HCT116 (cell line): Measurements from ENCODE around the gene WDR19.

Experiments
- ATF3 ChIP-seq: IDR thresholded peaks from 2 replicates; pipeline ENCODE4 v1.6.1; 2012
- EGR1 ChIP-seq: IDR thresholded peaks from 2 replicates; pipeline ENCODE4 v1.6.1; 2012; ENCODE audit warnings: low read depth
- EZH2 ChIP-seq: fragments of 200-600 bp; sonication (generic); IDR thresholded peaks from 2 replicates; pipeline ENCODE4 v1.6.1; 2017; ENCODE audit warnings: antibody characterized with exemption, mixed run types
- POLR2A ChIP-seq: IDR thresholded peaks from 2 replicates; pipeline ENCODE4 v1.7.0; 2011; ENCODE audit warnings: borderline replicate concordance; ENCODE audit not compliant: insufficient read depth, insufficient read length; ENCODE audit errors: extremely low read depth
- POLR2AphosphoS5 ChIP-seq: IDR thresholded peaks from 2 replicates; pipeline ENCODE4 v1.6.1; 2011; ENCODE audit warnings: mild to moderate bottlenecking, low read depth, low read length, moderate library complexity
- TCF7L2 ChIP-seq: IDR thresholded peaks from 2 replicates; pipeline ENCODE4 v1.7.0; 2011; ENCODE audit warnings: borderline replicate concordance, inconsistent platforms; ENCODE audit not compliant: insufficient read depth, insufficient read length; ENCODE audit errors: extremely low read depth
- YY1 ChIP-seq: IDR thresholded peaks from 2 replicates; pipeline ENCODE4 v1.6.1; 2011; ENCODE audit warnings: low read length, low read depth, moderate library complexity, mild to moderate bottlenecking; ENCODE audit not compliant: insufficient replicate concordance; ENCODE audit errors: extremely low read depth
- ZFX ChIP-seq: fragments of 450-650 bp; IDR thresholded peaks from 2 replicates; pipeline ENCODE4 v1.6.1; 2017
- TF ChIP-seq, protein P1 (sequence below), 3 experiments: fragments of 200-600 bp in 1 of 3; sonication (generic) in 1 of 3; IDR thresholded peaks in 2 of 3; conservative IDR thresholded peaks in 1 of 3; 2 replicates each; pipeline ENCODE4 v1.5.1; 2012 to 2017; ENCODE audit warnings: low read depth in 2 of 3, low read length in 2 of 3, antibody characterized with exemption in 1 of 3, borderline replicate concordance in 1 of 3, control low read depth in 1 of 3, mild to moderate bottlenecking in 1 of 3, mixed read lengths in 1 of 3, mixed run types in 1 of 3, moderate library complexity in 1 of 3; ENCODE audit not compliant: insufficient read depth in 1 of 3
- TF ChIP-seq, protein P2 (sequence below): IDR thresholded peaks from 2 replicates; pipeline ENCODE4 v1.6.1; 2012; ENCODE audit warnings: low read depth

GRCh38 chr4:39331191-39331590, 148.9 kb downstream of the WDR19 start:
- TF ChIP-seq, protein P1, sequence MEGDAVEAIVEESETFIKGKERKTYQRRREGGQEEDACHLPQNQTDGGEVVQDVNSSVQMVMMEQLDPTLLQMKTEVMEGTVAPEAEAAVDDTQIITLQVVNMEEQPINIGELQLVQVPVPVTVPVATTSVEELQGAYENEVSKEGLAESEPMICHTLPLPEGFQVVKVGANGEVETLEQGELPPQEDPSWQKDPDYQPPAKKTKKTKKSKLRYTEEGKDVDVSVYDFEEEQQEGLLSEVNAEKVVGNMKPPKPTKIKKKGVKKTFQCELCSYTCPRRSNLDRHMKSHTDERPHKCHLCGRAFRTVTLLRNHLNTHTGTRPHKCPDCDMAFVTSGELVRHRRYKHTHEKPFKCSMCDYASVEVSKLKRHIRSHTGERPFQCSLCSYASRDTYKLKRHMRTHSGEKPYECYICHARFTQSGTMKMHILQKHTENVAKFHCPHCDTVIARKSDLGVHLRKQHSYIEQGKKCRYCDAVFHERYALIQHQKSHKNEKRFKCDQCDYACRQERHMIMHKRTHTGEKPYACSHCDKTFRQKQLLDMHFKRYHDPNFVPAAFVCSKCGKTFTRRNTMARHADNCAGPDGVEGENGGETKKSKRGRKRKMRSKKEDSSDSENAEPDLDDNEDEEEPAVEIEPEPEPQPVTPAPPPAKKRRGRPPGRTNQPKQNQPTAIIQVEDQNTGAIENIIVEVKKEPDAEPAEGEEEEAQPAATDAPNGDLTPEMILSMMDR (IDR thresholded peaks at IDR 0.05 in 2 of 3, conservative IDR thresholded peaks at IDR 0.05 in 1 of 3; ENCODE audit: borderline replicate concordance in 1 of 3, insufficient read depth in 1 of 3, low read depth in 2 of 3, low read length in 2 of 3) = no peak
- no peak for TF ChIP-seq POLR2A
- no peak for TF ChIP-seq EZH2
- TF ChIP-seq, protein P2, sequence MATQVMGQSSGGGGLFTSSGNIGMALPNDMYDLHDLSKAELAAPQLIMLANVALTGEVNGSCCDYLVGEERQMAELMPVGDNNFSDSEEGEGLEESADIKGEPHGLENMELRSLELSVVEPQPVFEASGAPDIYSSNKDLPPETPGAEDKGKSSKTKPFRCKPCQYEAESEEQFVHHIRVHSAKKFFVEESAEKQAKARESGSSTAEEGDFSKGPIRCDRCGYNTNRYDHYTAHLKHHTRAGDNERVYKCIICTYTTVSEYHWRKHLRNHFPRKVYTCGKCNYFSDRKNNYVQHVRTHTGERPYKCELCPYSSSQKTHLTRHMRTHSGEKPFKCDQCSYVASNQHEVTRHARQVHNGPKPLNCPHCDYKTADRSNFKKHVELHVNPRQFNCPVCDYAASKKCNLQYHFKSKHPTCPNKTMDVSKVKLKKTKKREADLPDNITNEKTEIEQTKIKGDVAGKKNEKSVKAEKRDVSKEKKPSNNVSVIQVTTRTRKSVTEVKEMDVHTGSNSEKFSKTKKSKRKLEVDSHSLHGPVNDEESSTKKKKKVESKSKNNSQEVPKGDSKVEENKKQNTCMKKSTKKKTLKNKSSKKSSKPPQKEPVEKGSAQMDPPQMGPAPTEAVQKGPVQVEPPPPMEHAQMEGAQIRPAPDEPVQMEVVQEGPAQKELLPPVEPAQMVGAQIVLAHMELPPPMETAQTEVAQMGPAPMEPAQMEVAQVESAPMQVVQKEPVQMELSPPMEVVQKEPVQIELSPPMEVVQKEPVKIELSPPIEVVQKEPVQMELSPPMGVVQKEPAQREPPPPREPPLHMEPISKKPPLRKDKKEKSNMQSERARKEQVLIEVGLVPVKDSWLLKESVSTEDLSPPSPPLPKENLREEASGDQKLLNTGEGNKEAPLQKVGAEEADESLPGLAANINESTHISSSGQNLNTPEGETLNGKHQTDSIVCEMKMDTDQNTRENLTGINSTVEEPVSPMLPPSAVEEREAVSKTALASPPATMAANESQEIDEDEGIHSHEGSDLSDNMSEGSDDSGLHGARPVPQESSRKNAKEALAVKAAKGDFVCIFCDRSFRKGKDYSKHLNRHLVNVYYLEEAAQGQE = no peak
- TF ChIP-seq POLR2AphosphoS5 = no peak
- no peak for TF ChIP-seq EGR1
- TF ChIP-seq ZFX = no peak
- no peak for TF ChIP-seq ATF3
- no peak for TF ChIP-seq TCF7L2
- TF ChIP-seq YY1 = no peak
